H9 (cell line): ENCODE measurements around the gene NEK11. TPM values are rescaled to one million over a fixed set of nuclear protein-coding genes. Genes with fewer than 3 reads are reported as not detected.

ENCODE experiments used
- DNase-seq: peaks from one replicate; pipeline ENCODE4 v3.0.0-alpha.2; 2017
- H2AFZ ChIP-seq: one replicate; pipeline ENCODE4 v1.6.1; 2013; ENCODE audit warnings: mild to moderate bottlenecking, low read length, control low read depth, moderate library complexity
- H2AK5ac ChIP-seq: 2 replicates; pipeline ENCODE4 v1.6.1; 2013; ENCODE audit warnings: low read length, control low read depth, mixed read lengths; ENCODE audit not compliant: insufficient read length
- H2BK120ac ChIP-seq: one replicate; pipeline ENCODE4 v1.6.1; 2013; ENCODE audit warnings: low read depth, mild to moderate bottlenecking, low read length, control low read depth, inconsistent platforms; ENCODE audit not compliant: poor library complexity, severe bottlenecking
- H2BK12ac ChIP-seq: 2 replicates; pipeline ENCODE4 v1.6.1; 2013; ENCODE audit warnings: low read length, control low read depth, mixed read lengths, low read depth; ENCODE audit not compliant: insufficient read length
- H2BK15ac ChIP-seq: 2 replicates; pipeline ENCODE4 v1.6.1; 2013; ENCODE audit warnings: low read depth, low read length, control low read depth
- H2BK20ac ChIP-seq: one replicate; pipeline ENCODE4 v1.6.1; 2013; ENCODE audit warnings: low read depth, mild to moderate bottlenecking, low read length, control low read depth, inconsistent platforms; ENCODE audit not compliant: poor library complexity, severe bottlenecking
- H2BK5ac ChIP-seq: 2 replicates; pipeline ENCODE4 v1.6.1; 2013; ENCODE audit warnings: low read length, control low read depth, mixed read lengths; ENCODE audit not compliant: insufficient read length
- H3K14ac ChIP-seq: 2 replicates; pipeline ENCODE4 v1.6.1; 2013; ENCODE audit warnings: low read length, control low read depth; ENCODE audit not compliant: insufficient read depth
- H3K18ac ChIP-seq: 2 replicates; pipeline ENCODE4 v1.6.1; 2013; ENCODE audit warnings: low read depth, mild to moderate bottlenecking, mixed read lengths, low read length, control low read depth; ENCODE audit not compliant: insufficient read length
- H3K23ac ChIP-seq: 2 replicates; pipeline ENCODE4 v1.6.1; 2013; ENCODE audit warnings: low read length, control low read depth, mixed read lengths, low read depth; ENCODE audit not compliant: insufficient read length
- H3K23me2 ChIP-seq: 2 replicates; pipeline ENCODE4 v1.6.1; 2013; ENCODE audit warnings: low read depth, mild to moderate bottlenecking, mixed read lengths, low read length, control low read depth; ENCODE audit not compliant: insufficient read length, poor library complexity, severe bottlenecking
- H3K27ac ChIP-seq: 2 replicates; pipeline ENCODE4 v1.5.1; 2013; ENCODE audit warnings: low read length, control low read depth, mixed read lengths, low read depth; ENCODE audit not compliant: insufficient read length
- H3K27me3 ChIP-seq: 2 replicates; pipeline ENCODE4 v1.6.1; 2013; ENCODE audit warnings: low read length, control low read depth, inconsistent platforms; ENCODE audit not compliant: insufficient read depth
- H3K4ac ChIP-seq: 2 replicates; pipeline ENCODE4 v1.6.1; 2013; ENCODE audit warnings: low read depth, mild to moderate bottlenecking, control low read depth, inconsistent platforms, low read length, moderate library complexity
- H3K4me1 ChIP-seq: 2 replicates; pipeline ENCODE4 v1.6.1; 2013; ENCODE audit warnings: low read length, control low read depth, inconsistent platforms; ENCODE audit not compliant: insufficient read depth
- H3K4me2 ChIP-seq: 2 replicates; pipeline ENCODE4 v1.6.1; 2013; ENCODE audit warnings: low read length, control low read depth, mixed read lengths; ENCODE audit not compliant: insufficient read length, insufficient read depth
- H3K56ac ChIP-seq: 2 replicates; pipeline ENCODE4 v1.6.1; 2013; ENCODE audit warnings: low read depth, mild to moderate bottlenecking, mixed read lengths, low read length, control low read depth; ENCODE audit not compliant: insufficient read length
- H3K79me1 ChIP-seq: 2 replicates; pipeline ENCODE4 v1.6.1; 2013; ENCODE audit warnings: low read depth, mild to moderate bottlenecking, moderate library complexity, low read length, control low read depth, inconsistent platforms; ENCODE audit not compliant: insufficient read depth, poor library complexity, severe bottlenecking
- H3K79me2 ChIP-seq: 2 replicates; pipeline ENCODE4 v1.6.1; 2013; ENCODE audit warnings: low read length, control low read depth, inconsistent platforms; ENCODE audit not compliant: insufficient read depth
- H3K9ac ChIP-seq: 2 replicates; pipeline ENCODE4 v1.6.1; 2013; ENCODE audit warnings: low read length, control low read depth, mixed read lengths; ENCODE audit not compliant: insufficient read length; ENCODE audit errors: extremely low read depth
- H3K9me3 ChIP-seq: one replicate; pipeline ENCODE4 v1.6.1; 2013; ENCODE audit warnings: low read depth, low read length, inconsistent platforms; ENCODE audit not compliant: control insufficient read depth
- H3T11ph ChIP-seq: one replicate; pipeline ENCODE4 v1.6.1; 2013; ENCODE audit warnings: mild to moderate bottlenecking, low read length, control low read depth, inconsistent platforms
- H4K20me1 ChIP-seq: one replicate; pipeline ENCODE4 v1.6.1; 2013; ENCODE audit not compliant: control insufficient read depth, insufficient read length, insufficient read depth
- H4K5ac ChIP-seq: 2 replicates; pipeline ENCODE4 v1.6.1; 2013; ENCODE audit warnings: low read depth, mild to moderate bottlenecking, mixed read lengths, low read length, control low read depth; ENCODE audit not compliant: insufficient read length
- H4K8ac ChIP-seq: replicated peaks from 2 replicates; pipeline ENCODE4 v1.6.1; 2013; ENCODE audit warnings: low read length, control low read depth, mixed read lengths, low read depth; ENCODE audit not compliant: insufficient read length
- H4K91ac ChIP-seq: 2 replicates; pipeline ENCODE4 v1.6.1; 2013; ENCODE audit warnings: low read depth, mild to moderate bottlenecking, moderate library complexity, mixed read lengths, low read length, control low read depth; ENCODE audit not compliant: insufficient read length
- H3K27ac Mint-ChIP-seq, 3 experiments: 2 replicates in 2 of 3; 3 replicates in 1 of 3; pipeline ENCODE4 v1.8.0; 2020 to 2021; ENCODE audit warnings: mixed read lengths in 3 of 3, mild to moderate bottlenecking in 1 of 3, moderate library complexity in 1 of 3
- H3K27me3 Mint-ChIP-seq: 2 replicates; pipeline ENCODE4 v1.8.0; 2021; ENCODE audit warnings: low read depth, mild to moderate bottlenecking, moderate library complexity, mixed read lengths
- H3K36me3 Mint-ChIP-seq, 3 experiments: 2 replicates in 2 of 3; 3 replicates in 1 of 3; pipeline ENCODE4 v1.8.0; 2020 to 2021; ENCODE audit warnings: low read depth in 3 of 3, mixed read lengths in 3 of 3; ENCODE audit not compliant: insufficient read depth in 1 of 3
- H3K4me1 Mint-ChIP-seq, 2 experiments: 2 replicates each; pipeline ENCODE4 v1.8.0; 2020; ENCODE audit warnings: mixed read lengths in 2 of 2
- H3K4me3 Mint-ChIP-seq, 2 experiments: 2 replicates in 1 of 2; 3 replicates in 1 of 2; pipeline ENCODE4 v1.8.0; 2020 to 2021; ENCODE audit warnings: mild to moderate bottlenecking in 2 of 2, mixed read lengths in 2 of 2, moderate library complexity in 1 of 2
- H3K9me3 Mint-ChIP-seq, 2 experiments: 2 replicates in 1 of 2; 3 replicates in 1 of 2; pipeline ENCODE4 v1.8.0; 2020; ENCODE audit warnings: mild to moderate bottlenecking in 2 of 2, mixed read lengths in 2 of 2, moderate library complexity in 1 of 2
- WGBS: extraction: QIAGEN DNeasy Blood & Tissue Kit; methylation state at CpG from one replicate; pipeline ENCODE4 v1.1.7; 2013; ENCODE audit warnings: missing lambda C conversion rate, low lambda C conversion rate, mixed read lengths; ENCODE audit not compliant: insufficient read length; ENCODE audit errors: extremely low coverage; 5-methylcytosine and 5-hydroxymethylcytosine counted together
- total RNA-seq: library from RNA; stranded (reverse); gene quantifications from 2 replicates; pipeline ENCODE4 v1.2.1, GENCODE V29; 2021
- TF ChIP-seq, protein P1 (sequence below): fragments of 200-600 bp; sonication (generic); conservative IDR thresholded peaks from 3 replicates; pipeline ENCODE4 v1.8.0; 2021; ENCODE audit warnings: antibody characterized with exemption, mild to moderate bottlenecking

NEK11 gene
- total RNA-seq, 1 experiment from 2014 or later: 2.5 TPM

DNA sequence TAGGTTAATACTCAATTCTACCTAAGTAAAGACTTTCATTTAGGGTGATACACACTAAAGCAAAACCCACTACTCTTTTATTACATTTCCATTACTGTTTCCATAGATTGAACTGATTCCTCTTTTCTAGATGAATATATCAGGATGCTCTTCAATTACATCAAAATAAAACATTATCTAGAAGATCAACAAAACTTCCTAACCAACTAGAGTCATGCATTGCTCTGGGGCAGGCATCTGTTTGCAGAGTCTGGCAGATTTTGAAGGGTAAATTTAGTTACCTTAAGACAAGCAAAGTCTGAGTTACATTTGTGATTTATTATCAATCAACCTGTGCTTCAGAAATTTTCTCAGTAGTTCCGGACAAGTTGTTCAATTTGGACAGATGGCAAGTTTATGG is 117.1 kb downstream of the NEK11 start:
- Histone ChIP-seq H3K4me1 (no peaks in the 10 kb centered on the region), H4K8ac (no peak overlapping the region), H3K4ac (no peak overlapping the region), H3K4me2 (no peak overlapping the region), H3K27ac (no peak overlapping the region), H4K91ac (no peak overlapping the region), H3K27me3 (no peaks in the 10 kb centered on the region), H2BK12ac (no peak overlapping the region), H3K56ac (no peak overlapping the region), H2AK5ac (no peak overlapping the region), H3K79me2 (no peaks in the 10 kb centered on the region), H3K79me1 (no peaks in the 10 kb centered on the region), H2AFZ (no peak overlapping the region), H3K9me3 (no peaks in the 10 kb centered on the region), H2BK5ac (no peak overlapping the region), H4K20me1 (no peaks in the 10 kb centered on the region), H3K23ac (no peak overlapping the region), H3K18ac (no peak overlapping the region), H2BK20ac (no peak overlapping the region), H3K14ac (no peak overlapping the region), H4K5ac (no peak overlapping the region), H3K9ac (no peak overlapping the region), H3K23me2 (no peaks in the 10 kb centered on the region), H2BK15ac (no peak overlapping the region), H3T11ph (no peak overlapping the region), H2BK120ac (no peak overlapping the region)
- H3K9me3 Mint-ChIP-seq: no peaks in the 10 kb centered on the region; a peak in 2 of 5 replicates
- no peaks in the 10 kb centered on the region; a peak in 1 of 4 replicates for H3K4me1 Mint-ChIP-seq
- no peaks in the 10 kb centered on the region for H3K27me3 Mint-ChIP-seq
- WGBS: no CpG with 5 or more reads among the region's 1 CpG
- no peak for DNase-seq
- H3K27ac Mint-ChIP-seq: no peak overlapping the region
- H3K36me3 Mint-ChIP-seq: no peaks in the 10 kb centered on the region; a peak in 1 of 7 replicates
- TF ChIP-seq, protein P1, sequence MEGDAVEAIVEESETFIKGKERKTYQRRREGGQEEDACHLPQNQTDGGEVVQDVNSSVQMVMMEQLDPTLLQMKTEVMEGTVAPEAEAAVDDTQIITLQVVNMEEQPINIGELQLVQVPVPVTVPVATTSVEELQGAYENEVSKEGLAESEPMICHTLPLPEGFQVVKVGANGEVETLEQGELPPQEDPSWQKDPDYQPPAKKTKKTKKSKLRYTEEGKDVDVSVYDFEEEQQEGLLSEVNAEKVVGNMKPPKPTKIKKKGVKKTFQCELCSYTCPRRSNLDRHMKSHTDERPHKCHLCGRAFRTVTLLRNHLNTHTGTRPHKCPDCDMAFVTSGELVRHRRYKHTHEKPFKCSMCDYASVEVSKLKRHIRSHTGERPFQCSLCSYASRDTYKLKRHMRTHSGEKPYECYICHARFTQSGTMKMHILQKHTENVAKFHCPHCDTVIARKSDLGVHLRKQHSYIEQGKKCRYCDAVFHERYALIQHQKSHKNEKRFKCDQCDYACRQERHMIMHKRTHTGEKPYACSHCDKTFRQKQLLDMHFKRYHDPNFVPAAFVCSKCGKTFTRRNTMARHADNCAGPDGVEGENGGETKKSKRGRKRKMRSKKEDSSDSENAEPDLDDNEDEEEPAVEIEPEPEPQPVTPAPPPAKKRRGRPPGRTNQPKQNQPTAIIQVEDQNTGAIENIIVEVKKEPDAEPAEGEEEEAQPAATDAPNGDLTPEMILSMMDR: no peak
- H3K4me3 Mint-ChIP-seq: no peak overlapping the region
